ENCODE measurements around the gene GAB3. TPM values are rescaled to one million over a fixed set of nuclear protein-coding genes. Genes with fewer than 3 reads are reported as not detected.

Gene GAB3
- polyA plus RNA-seq, 1 donor (not counting 4 experiments of a cell fraction or from before 2014, with no cell fraction given) = 0.18 TPM

- no peak overlapping the region for H3K4me3 ChIP-seq (ENCODE audit: control insufficient read depth in 2 of 3, extremely low read depth in 1 of 3, insufficient read depth in 2 of 3, low read depth in 1 of 3, low read length in 3 of 3)
- H3K4me1 ChIP-seq (ENCODE audit: control insufficient read depth, extremely low read depth, insufficient read depth, low read length) = peaks cover 14% of the 10 kb centered on the region
- no peak for DNase-seq (ENCODE audit: low read depth, low spot score)
- H4K20me1 ChIP-seq (ENCODE audit: control insufficient read depth, extremely low read depth, insufficient read depth, low read length) = no peaks in the 10 kb centered on the region
- peak; percentile 34 for FAIRE-seq
- H3K9me3 ChIP-seq (ENCODE audit: control insufficient read depth, low read depth, low read length) = no peaks in the 10 kb centered on the region
- peak overlapping the region; percentile 29 for H3K4me2 ChIP-seq (ENCODE audit: control insufficient read depth, extremely low read depth, insufficient read depth, low read depth, low read length)
- H3K36me3 ChIP-seq (ENCODE audit: control insufficient read depth in 2 of 2, extremely low read depth in 1 of 2, insufficient read depth in 2 of 2, low read length in 2 of 2) = no peaks in the 10 kb centered on the region
- H3K79me2 ChIP-seq (ENCODE audit: control insufficient read depth, insufficient read depth, low read length) = no peaks in the 10 kb centered on the region
- dilution Hi-C loops (cut with MboI; ENCODE audit: extremely low pct_ligation_motif_present, low sequenced_read_pairs) = no loop called here
- no peak for TF ChIP-seq EZH2 (IDR thresholded peaks at IDR 0.05; ENCODE audit: low read length)
- TF ChIP-seq CTCF (optimal IDR thresholded peaks at IDR 0.05 in 1 of 3, IDR thresholded peaks at IDR 0.05 in 1 of 3, conservative IDR thresholded peaks at IDR 0.05 in 1 of 3; ENCODE audit: extremely low read depth in 1 of 3, insufficient read depth in 2 of 3, low read length in 3 of 3) = no peak
- H3K9ac ChIP-seq (ENCODE audit: control insufficient read depth, extremely low read depth, insufficient read depth, low read length) = peak overlapping the region; percentile 29
- H2AFZ ChIP-seq (ENCODE audit: control insufficient read depth, low read length) = no peak overlapping the region
- H3K9me1 ChIP-seq (ENCODE audit: control insufficient read depth, extremely low read depth, insufficient read depth, low read length) = no peaks in the 10 kb centered on the region
- H3K27ac ChIP-seq (ENCODE audit: control insufficient read depth, insufficient read depth, low read length) = peak overlapping the region; percentile 19
- H3K27me3 ChIP-seq (ENCODE audit: control insufficient read depth, extremely low read depth, insufficient read depth, low read length) = no peaks in the 10 kb centered on the region
Measured at GRCh38 chrX:154727871-154728270, 23.0 kb downstream of the GAB3 start.

GRCh38 chrX:154727418-154727817 is 23.5 kb downstream of the GAB3 start:
- H3K4me3 ChIP-seq (ENCODE audit: control insufficient read depth in 2 of 3, extremely low read depth in 1 of 3, insufficient read depth in 2 of 3, low read depth in 1 of 3, low read length in 3 of 3) = no peak overlapping the region
- no peaks in the 10 kb centered on the region for H4K20me1 ChIP-seq (ENCODE audit: control insufficient read depth, extremely low read depth, insufficient read depth, low read length)
- TF ChIP-seq EZH2 (IDR thresholded peaks at IDR 0.05; ENCODE audit: low read length) = no peak
- no peak for TF ChIP-seq CTCF (optimal IDR thresholded peaks at IDR 0.05 in 1 of 3, IDR thresholded peaks at IDR 0.05 in 1 of 3, conservative IDR thresholded peaks at IDR 0.05 in 1 of 3; ENCODE audit: extremely low read depth in 1 of 3, insufficient read depth in 2 of 3, low read length in 3 of 3)
- no peaks in the 10 kb centered on the region for H3K9me3 ChIP-seq (ENCODE audit: control insufficient read depth, low read depth, low read length)
- no peak overlapping the region for H3K9ac ChIP-seq (ENCODE audit: control insufficient read depth, extremely low read depth, insufficient read depth, low read length)
- FAIRE-seq (no peak), DNase-seq (ENCODE audit: low read depth, low spot score) (no peak)
- peaks cover 14% of the 10 kb centered on the region for H3K4me1 ChIP-seq (ENCODE audit: control insufficient read depth, extremely low read depth, insufficient read depth, low read length)
- H3K27ac ChIP-seq (ENCODE audit: control insufficient read depth, insufficient read depth, low read length) = peak overlapping the region; percentile 19
- peak overlapping the region; percentile 29 for H3K4me2 ChIP-seq (ENCODE audit: control insufficient read depth, extremely low read depth, insufficient read depth, low read depth, low read length)
- no peak overlapping the region for H2AFZ ChIP-seq (ENCODE audit: control insufficient read depth, low read length)
- no peaks in the 10 kb centered on the region for H3K36me3 ChIP-seq (ENCODE audit: control insufficient read depth in 2 of 2, extremely low read depth in 1 of 2, insufficient read depth in 2 of 2, low read length in 2 of 2)
- no peaks in the 10 kb centered on the region for H3K79me2 ChIP-seq (ENCODE audit: control insufficient read depth, insufficient read depth, low read length)
- no peaks in the 10 kb centered on the region for H3K27me3 ChIP-seq (ENCODE audit: control insufficient read depth, extremely low read depth, insufficient read depth, low read length)
- dilution Hi-C loops (cut with MboI; ENCODE audit: extremely low pct_ligation_motif_present, low sequenced_read_pairs) = no loop called here
- no peaks in the 10 kb centered on the region for H3K9me1 ChIP-seq (ENCODE audit: control insufficient read depth, extremely low read depth, insufficient read depth, low read length)

Measured in keratinocyte (primary cell).